Choroid plexus epithelial cell (primary cell): ENCODE measurements around the gene NPM1.

Experiments used
- DNase-seq: peaks from one replicate; pipeline ENCODE4 v3.0.0-alpha.2; 2010; ENCODE audit warnings: low read depth
- H3K4me3 ChIP-seq: 2 replicates; pipeline ENCODE4 v1.5.1; 2011; ENCODE audit warnings: low read depth, mild to moderate bottlenecking, control low read depth, low read length, moderate library complexity
- CTCF ChIP-seq: conservative IDR thresholded peaks from 2 replicates; pipeline ENCODE4 v1.5.1; 2011; ENCODE audit warnings: low read depth, mild to moderate bottlenecking, control low read depth, inconsistent platforms, low read length, moderate library complexity

The NPM1 gene

GRCh38 chr5:171426266-171426665, 38.6 kb downstream of the NPM1 start:
- DNase-seq: no peak
- no peak overlapping the region for H3K4me3 ChIP-seq
- TF ChIP-seq CTCF: no peak

DNA sequence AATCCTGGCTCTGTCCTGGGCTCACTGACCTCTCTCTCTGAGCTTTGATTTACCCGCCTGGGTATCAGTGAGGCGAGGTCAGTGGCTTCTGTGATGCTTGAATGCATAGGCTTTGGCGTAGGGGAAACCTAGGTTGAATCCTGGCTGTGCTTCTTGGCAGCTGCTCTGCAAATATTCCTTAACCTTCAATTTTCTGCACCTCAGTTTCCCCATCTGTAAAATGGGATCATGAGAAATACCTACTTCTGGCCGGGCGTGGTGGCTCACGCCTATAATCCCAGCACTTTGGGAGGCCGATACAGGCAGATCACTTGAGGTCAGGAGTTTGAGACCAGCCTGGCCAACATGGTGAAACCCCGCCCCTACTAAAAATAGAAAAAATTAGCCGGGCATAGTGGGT, 39.0 kb downstream of the NPM1 start:
- DNase-seq: no peak
- no peak for TF ChIP-seq CTCF
- no peak overlapping the region for H3K4me3 ChIP-seq

DNA sequence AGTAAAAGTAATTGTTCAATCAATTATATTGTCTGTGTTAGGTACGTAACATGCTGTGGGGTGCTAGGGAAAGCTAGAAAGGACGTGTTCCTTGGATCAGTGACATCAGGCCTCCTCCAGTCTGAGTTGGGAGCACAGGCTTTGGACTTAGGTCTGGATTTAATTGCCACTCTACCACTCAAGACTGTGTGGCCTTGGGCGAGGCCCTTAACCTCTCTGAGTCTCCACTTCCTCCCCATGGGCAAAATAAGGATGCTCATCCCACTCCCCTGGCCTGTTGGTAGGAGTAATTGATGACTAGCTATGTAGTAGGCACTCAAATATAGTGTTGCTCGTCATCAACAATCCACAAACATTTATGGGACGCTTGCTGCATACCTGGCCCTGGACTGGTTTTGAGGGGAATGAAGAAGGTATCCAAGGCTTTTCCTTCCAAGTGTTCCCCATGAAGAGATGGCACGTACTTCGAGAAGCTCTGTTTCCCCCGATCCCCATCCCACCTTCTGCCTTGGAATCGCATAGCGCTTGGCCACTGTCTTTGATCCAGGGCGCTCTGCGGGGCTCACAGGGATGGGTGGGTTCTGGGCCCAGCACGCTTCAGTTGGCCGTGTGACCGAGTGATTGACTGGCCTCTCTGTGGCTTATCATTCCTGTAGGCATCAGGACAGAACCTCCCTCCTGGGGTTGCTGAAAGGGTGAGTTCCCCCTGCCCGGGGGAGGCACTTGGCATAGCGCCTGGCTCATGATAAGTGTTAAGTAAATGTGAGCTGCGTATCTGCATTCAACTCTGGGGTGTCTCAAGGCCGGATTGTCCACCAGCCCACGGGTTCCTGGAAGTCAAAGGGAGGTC, 39.9 kb downstream of the NPM1 start:
- no peak for DNase-seq
- no peak overlapping the region for H3K4me3 ChIP-seq
- no peak for TF ChIP-seq CTCF

GRCh38 chr5:171428168-171428696, 40.6 kb downstream of the NPM1 start:
- TF ChIP-seq CTCF: no peak
- no peak overlapping the region for H3K4me3 ChIP-seq
- no peak for DNase-seq

DNA sequence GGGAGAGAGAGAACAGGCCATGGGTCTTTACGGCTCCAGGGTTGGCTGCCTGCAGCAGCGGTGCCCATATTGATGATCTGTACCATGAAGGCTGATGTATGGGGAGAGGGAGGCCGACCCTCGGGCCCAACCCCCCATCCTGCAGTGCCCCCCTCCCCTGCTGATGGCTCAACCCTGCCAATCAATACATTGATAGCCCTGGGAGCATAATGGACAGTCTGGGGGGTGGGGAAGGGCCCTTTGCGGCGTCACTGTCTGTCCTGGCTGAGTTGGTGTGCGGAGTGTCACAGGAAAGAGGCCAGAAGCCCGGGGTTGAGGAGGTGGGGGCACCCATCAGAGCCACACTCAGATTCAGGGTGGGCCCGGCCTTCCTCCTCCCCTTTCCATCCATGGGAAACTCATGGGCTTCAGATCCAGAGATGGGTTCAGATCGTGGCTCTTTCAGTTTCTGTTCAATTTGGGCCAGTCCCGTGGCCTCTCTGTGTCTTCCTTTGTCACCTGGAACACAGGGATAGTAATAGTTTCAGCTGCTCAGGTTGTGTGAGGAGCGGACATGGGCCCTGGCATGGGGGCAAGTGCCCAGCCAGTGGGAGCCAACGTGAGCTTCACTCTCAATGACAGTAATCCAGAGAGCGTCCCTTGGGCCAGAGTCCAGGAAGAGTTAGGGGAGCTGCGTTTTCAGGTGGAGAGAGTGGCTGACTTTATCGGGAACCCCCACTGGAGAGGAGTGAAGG, 41.3 kb downstream of the NPM1 start:
- no peak overlapping the region for H3K4me3 ChIP-seq
- DNase-seq: no peak
- TF ChIP-seq CTCF: no peak

GRCh38 chr5:171429543-171429910, 41.9 kb downstream of the NPM1 start:
- no peak overlapping the region for H3K4me3 ChIP-seq
- DNase-seq: no peak
- no peak for TF ChIP-seq CTCF
